CD4-positive, alpha-beta T cell treated with Interleukin-15 for 1 hour (primary cell): Measurements from ENCODE around the gene KRT73.
"Not testable (repeated sequence)": the region's sequence is repeated elsewhere in the genome, so short reads cannot be mapped to it uniquely, and the experiment has no call there.

Source experiments
- DNase-seq: peaks from one replicate; pipeline ENCODE4 v3.0.0-alpha.2; 2020

Gene KRT73

GRCh38 chr12:52598966-52599365 lies 19.4 kb downstream of the KRT73 start:
- DNase-seq: no peak

- DNase-seq: not testable (repeated sequence)
These were observed 24.1 kb downstream of the KRT73 start for GRCh38 chr12:52594237-52594636.

- DNase-seq: no peak
These were observed 26.8 kb downstream of the KRT73 start for GRCh38 chr12:52591521-52591920.

- DNase-seq: no peak
These were observed 28.3 kb downstream of the KRT73 start for GRCh38 chr12:52590021-52590420.

GRCh38 chr12:52587563-52587962 lies 30.8 kb downstream of the KRT73 start:
- DNase-seq: no peak

GRCh38 chr12:52585946-52586345 lies 32.4 kb downstream of the KRT73 start:
- peak; percentile 79 for DNase-seq

GRCh38 chr12:52585066-52585465 lies 33.3 kb downstream of the KRT73 start:
- no peak for DNase-seq

GRCh38 chr12:52584156-52584682 lies 34.1 kb downstream of the KRT73 start:
- no peak for DNase-seq

- peak; percentile 47 for DNase-seq
These were observed 35.3 kb downstream of the KRT73 start for GRCh38 chr12:52582971-52583456.

GRCh38 chr12:52582486-52582885 lies 35.9 kb downstream of the KRT73 start:
- no peak for DNase-seq

- DNase-seq: no peak
These were observed 36.9 kb downstream of the KRT73 start for GRCh38 chr12:52581481-52581880.

GRCh38 chr12:52581066-52581465 lies 37.3 kb downstream of the KRT73 start:
- no peak for DNase-seq

GRCh38 chr12:52580496-52580895 lies 37.9 kb downstream of the KRT73 start:
- no peak for DNase-seq

- DNase-seq: no peak
These were observed 38.6 kb downstream of the KRT73 start for GRCh38 chr12:52579468-52580465.

GRCh38 chr12:52578469-52578868 lies 39.9 kb downstream of the KRT73 start:
- DNase-seq: no peak

GRCh38 chr12:52577316-52577715 lies 41.0 kb downstream of the KRT73 start:
- no peak for DNase-seq

- no peak for DNase-seq
These were observed 42.4 kb downstream of the KRT73 start for GRCh38 chr12:52575948-52576347.

- DNase-seq: no peak
These were observed 43.1 kb downstream of the KRT73 start for GRCh38 chr12:52575256-52575655.

GRCh38 chr12:52573743-52574142 lies 44.6 kb downstream of the KRT73 start, which contains the start of gene KRT74:
Gene KRT74 (minus strand): TSS chr12:52573843. CDS start chr12:52573777, 66 bp downstream.
- no peak for DNase-seq

- DNase-seq: no peak
These were observed 45.1 kb downstream of the KRT73 start for GRCh38 chr12:52573306-52573705.

- DNase-seq: no peak
These were observed 47.8 kb downstream of the KRT73 start for GRCh38 chr12:52570511-52570910.

- no peak for DNase-seq
These were observed 50.2 kb downstream of the KRT73 start for GRCh38 chr12:52568111-52568510.

- DNase-seq: peak; percentile 80
These were observed 51.5 kb downstream of the KRT73 start for GRCh38 chr12:52566847-52567291.

- no peak for DNase-seq
These were observed 53.8 kb downstream of the KRT73 start for GRCh38 chr12:52564582-52564981.
